HepG2 (cell line): ENCODE measurements around the gene HNF1B. TPM values are rescaled to one million over a fixed set of nuclear protein-coding genes. Genes with fewer than 3 reads are reported as not detected.

Source experiments
- ATF7 ChIP-seq, 2 experiments: fragments of 450-650 bp in 1 of 2; sonication (generic) in 1 of 2; formaldehyde crosslinking in 1 of 2; IDR thresholded peaks; 2 replicates each; pipeline versions ENCODE4 v1.4.0 to v1.6.1; 2016 to 2020; ENCODE audit warnings: antibody characterized with exemption in 1 of 2, mild to moderate bottlenecking in 1 of 2, missing genetic modification reagents in 1 of 2
- ELF3 ChIP-seq: IDR thresholded peaks from 2 replicates; pipeline ENCODE4 v1.6.1; 2016; ENCODE audit warnings: missing genetic modification reagents, missing compliant biosample characterization
- ELK4 ChIP-seq: sonication (generic); formaldehyde crosslinking; IDR thresholded peaks from 2 replicates; pipeline ENCODE4 v1.9.0; 2021; ENCODE audit warnings: missing genetic modification reagents, borderline replicate concordance
- HDAC2 ChIP-seq: sonication (generic); formaldehyde crosslinking; IDR thresholded peaks from 2 replicates; pipeline ENCODE4 v1.4.0; 2020; ENCODE audit warnings: missing genetic modification reagents
- JUNB ChIP-seq: sonication (generic); formaldehyde crosslinking; IDR thresholded peaks from 2 replicates; pipeline ENCODE4 v1.8.0; 2022; ENCODE audit warnings: missing genetic modification reagents, mild to moderate bottlenecking, borderline replicate concordance
- KLF13 ChIP-seq: sonication (generic); formaldehyde crosslinking; IDR thresholded peaks from 2 replicates; pipeline ENCODE4 v1.4.0; 2020; ENCODE audit warnings: mild to moderate bottlenecking, missing genetic modification reagents
- MLXIP ChIP-seq: sonication (generic); formaldehyde crosslinking; IDR thresholded peaks from 2 replicates; pipeline ENCODE4 v1.9.0; 2021; ENCODE audit warnings: missing genetic modification reagents, borderline replicate concordance
- SAP130 ChIP-seq: IDR thresholded peaks from 2 replicates; pipeline ENCODE4 v1.6.1; 2016; ENCODE audit warnings: low read depth
- TBX3 ChIP-seq: fragments of 450-650 bp; IDR thresholded peaks from 2 replicates; pipeline ENCODE4 v1.6.1; 2017; ENCODE audit warnings: antibody characterized with exemption, mild to moderate bottlenecking, inconsistent platforms, borderline replicate concordance
- ZBTB43 ChIP-seq: sonication (generic); formaldehyde crosslinking; conservative IDR thresholded peaks from 2 replicates; pipeline ENCODE4 v1.4.0; 2020; ENCODE audit warnings: missing genetic modification reagents
- ZFP1 ChIP-seq: IDR thresholded peaks from 2 replicates; pipeline ENCODE4 v1.6.1; 2016
- ZNF160 ChIP-seq: sonication (generic); formaldehyde crosslinking; IDR thresholded peaks from 2 replicates; pipeline ENCODE4 v1.8.0; 2022; ENCODE audit warnings: mild to moderate bottlenecking, inconsistent platforms, missing genetic modification reagents
- ZNF17 ChIP-seq: sonication (generic); formaldehyde crosslinking; IDR thresholded peaks from 2 replicates; pipeline ENCODE4 v1.5.0; 2020; ENCODE audit warnings: mild to moderate bottlenecking, missing genetic modification reagents
- ZNF275 ChIP-seq: sonication (generic); formaldehyde crosslinking; IDR thresholded peaks from 2 replicates; pipeline ENCODE4 v1.8.0; 2022; ENCODE audit warnings: missing genetic modification reagents, mild to moderate bottlenecking, inconsistent platforms, borderline replicate concordance
- ZNF549 ChIP-seq: sonication (generic); formaldehyde crosslinking; IDR thresholded peaks from 2 replicates; pipeline ENCODE4 v1.5.0; 2020; ENCODE audit warnings: missing genetic modification reagents
- ZNF562 ChIP-seq: sonication (generic); formaldehyde crosslinking; IDR thresholded peaks from 2 replicates; pipeline ENCODE4 v1.8.0; 2022; ENCODE audit warnings: missing genetic modification reagents, borderline replicate concordance
- ZNF720 ChIP-seq: sonication (generic); formaldehyde crosslinking; IDR thresholded peaks from 2 replicates; pipeline ENCODE4 v1.4.0; 2020; ENCODE audit warnings: missing genetic modification reagents
- polyA plus RNA-seq, 8 experiments: library from polyadenylated mRNA; depleted of rRNA in 3 of 8; stranded (reverse) in 7 of 8; unstranded in 1 of 8; fragments of >200 nt; fragmentation: Illumina TruSeq in 4 of 8; extraction: Trizol in 4 of 8; gene quantifications; 2 replicates each; pipeline versions ENCODE4 v1.2.1 to v1.2.3, GENCODE V29; 2011 to 2016; ENCODE audit warnings: low read depth in 4 of 8, missing spikeins in 1 of 8, mixed read lengths in 1 of 8; ENCODE audit not compliant: insufficient read depth in 1 of 8
- total RNA-seq, 5 experiments: library from RNA; depleted of rRNA; stranded (reverse); fragments of >200 nt; fragmentation: Illumina TruSeq; extraction: Trizol; gene quantifications; 2 replicates each; pipeline ENCODE4 v1.2.3, GENCODE V29; 2016; ENCODE audit warnings: low read depth in 1 of 5
- TF ChIP-seq, protein P1 (sequence below): sonication (generic); formaldehyde crosslinking; IDR thresholded peaks from 2 replicates; pipeline ENCODE4 v1.4.0; 2020; ENCODE audit warnings: missing genetic modification reagents
- TF ChIP-seq, protein P2 (sequence below): sonication (generic); formaldehyde crosslinking; IDR thresholded peaks from 2 replicates; pipeline ENCODE4 v1.8.1; 2023; ENCODE audit warnings: missing genetic modification reagents, mild to moderate bottlenecking, borderline replicate concordance
- TF ChIP-seq, protein P3 (sequence below): sonication (generic); formaldehyde crosslinking; IDR thresholded peaks from 2 replicates; pipeline ENCODE4 v1.5.1; 2020; ENCODE audit warnings: missing genetic modification reagents, mild to moderate bottlenecking, borderline replicate concordance

HNF1B gene
- total and polyA plus RNA-seq, 2 of the 13 experiments (the other 11 are each of a cell fraction or from before 2014, with no cell fraction given) = 1.9 to 5.3 TPM

DNA sequence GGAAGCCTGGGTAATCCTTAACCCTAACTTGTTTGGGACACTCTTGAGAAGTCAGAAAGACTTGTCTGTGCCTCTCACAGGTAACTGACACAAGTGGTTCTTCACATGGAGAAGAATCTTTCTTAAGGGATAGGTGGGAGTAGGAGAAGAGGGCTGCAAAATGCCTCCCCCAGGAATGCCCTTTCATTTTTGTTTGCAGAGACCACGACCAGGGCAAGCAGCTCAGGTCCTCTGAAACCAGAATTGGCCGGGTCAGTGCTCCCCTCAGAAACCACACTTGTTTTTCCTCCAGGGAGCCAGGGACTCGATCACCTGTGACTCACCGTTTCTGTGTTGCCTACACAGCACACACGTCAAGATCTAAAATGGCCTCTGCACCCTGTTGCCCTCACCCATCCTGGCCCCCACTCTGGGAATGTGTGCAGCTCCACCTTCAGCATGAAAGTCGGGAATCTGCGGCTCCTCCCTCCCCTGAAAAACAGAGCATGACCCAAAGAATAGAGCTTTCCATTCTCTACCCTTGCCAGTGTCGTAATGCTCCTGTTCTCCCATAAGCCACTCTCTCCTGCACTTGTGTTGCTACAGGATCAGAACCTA, 36.1 kb downstream of the HNF1B start (continued):
- TF ChIP-seq, protein P1, sequence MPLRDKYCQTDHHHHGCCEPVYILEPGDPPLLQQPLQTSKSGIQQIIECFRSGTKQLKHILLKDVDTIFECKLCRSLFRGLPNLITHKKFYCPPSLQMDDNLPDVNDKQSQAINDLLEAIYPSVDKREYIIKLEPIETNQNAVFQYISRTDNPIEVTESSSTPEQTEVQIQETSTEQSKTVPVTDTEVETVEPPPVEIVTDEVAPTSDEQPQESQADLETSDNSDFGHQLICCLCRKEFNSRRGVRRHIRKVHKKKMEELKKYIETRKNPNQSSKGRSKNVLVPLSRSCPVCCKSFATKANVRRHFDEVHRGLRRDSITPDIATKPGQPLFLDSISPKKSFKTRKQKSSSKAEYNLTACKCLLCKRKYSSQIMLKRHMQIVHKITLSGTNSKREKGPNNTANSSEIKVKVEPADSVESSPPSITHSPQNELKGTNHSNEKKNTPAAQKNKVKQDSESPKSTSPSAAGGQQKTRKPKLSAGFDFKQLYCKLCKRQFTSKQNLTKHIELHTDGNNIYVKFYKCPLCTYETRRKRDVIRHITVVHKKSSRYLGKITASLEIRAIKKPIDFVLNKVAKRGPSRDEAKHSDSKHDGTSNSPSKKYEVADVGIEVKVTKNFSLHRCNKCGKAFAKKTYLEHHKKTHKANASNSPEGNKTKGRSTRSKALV = no peak
- no peak for TF ChIP-seq ZNF549
- peak; percentile 74; the same call in 1 of the 2 replicates for TF ChIP-seq HDAC2 (CRISPR knock-in tag)
- peak; percentile 76 for TF ChIP-seq SAP130 (CRISPR knock-in tag)
- TF ChIP-seq, protein P2, sequence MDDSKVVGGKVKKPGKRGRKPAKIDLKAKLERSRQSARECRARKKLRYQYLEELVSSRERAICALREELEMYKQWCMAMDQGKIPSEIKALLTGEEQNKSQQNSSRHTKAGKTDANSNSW (CRISPR knock-in tag) = no peak
- TF ChIP-seq ELK4 (CRISPR knock-in tag) = no peak
- TF ChIP-seq KLF13 (CRISPR knock-in tag) = no peak
- no peak for TF ChIP-seq JUNB (CRISPR knock-in tag)
- no peak for TF ChIP-seq TBX3
- TF ChIP-seq ZBTB43 (CRISPR knock-in tag) = peak; percentile 64; the same call in 1 of the 2 replicates
- TF ChIP-seq ATF7 (IDR thresholded peaks at IDR 0.05) = no peak
- no peak for TF ChIP-seq ATF7 (CRISPR knock-in tag; IDR thresholded peaks at IDR 0.05)
- TF ChIP-seq ZNF17 (CRISPR knock-in tag) = no peak
- TF ChIP-seq MLXIP = no peak
- no peak for TF ChIP-seq ZNF275 (CRISPR knock-in tag)
- TF ChIP-seq ZFP1 (CRISPR knock-in tag) = no peak
- TF ChIP-seq ZNF562 (CRISPR knock-in tag) = no peak
- no peak for TF ChIP-seq ZNF720 (CRISPR knock-in tag)
- peak; percentile 31; the same call in 1 of the 2 replicates for TF ChIP-seq ELF3 (CRISPR knock-in tag)
- TF ChIP-seq, protein P3, sequence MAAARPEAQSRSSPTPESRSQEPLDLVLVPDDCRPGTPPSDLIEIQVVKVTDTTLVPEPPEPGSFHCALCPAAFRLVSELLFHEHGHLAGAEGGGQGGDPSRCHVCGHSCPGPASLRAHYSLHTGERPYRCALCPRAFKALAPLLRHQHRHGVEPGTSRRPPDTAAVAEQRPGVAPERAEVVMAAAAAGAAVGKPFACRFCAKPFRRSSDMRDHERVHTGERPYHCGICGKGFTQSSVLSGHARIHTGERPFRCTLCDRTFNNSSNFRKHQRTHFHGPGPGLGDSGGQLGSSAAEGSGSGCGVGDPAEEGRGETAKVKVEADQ (CRISPR knock-in tag) = no peak
- TF ChIP-seq ZNF160 = no peak; the same call in 1 of the 2 replicates
